Fibroblast of villous mesenchyme (primary cell): ENCODE measurements around the gene DEPDC4. TPM values are rescaled to one million over a fixed set of nuclear protein-coding genes. Genes with fewer than 3 reads are reported as not detected.
A peak's percentile ranks its signal among the peaks of the same experiment; 100 is the strongest.

Source experiments
- DNase-seq: peaks from one replicate; pipeline ENCODE4 v3.0.0-alpha.2; 2010; ENCODE audit warnings: low read depth
- H3K4me3 ChIP-seq: 2 replicates; pipeline ENCODE4 v1.5.1; 2011; ENCODE audit warnings: low read depth, mild to moderate bottlenecking, low read length
- small RNA-seq: library from RNA; depleted of rRNA; stranded (forward); fragments of <200 nt; gene quantifications from one replicate; pipeline ENCODE3, GENCODE V24; 2012
- total RNA-seq: library from RNA; depleted of rRNA; stranded (reverse); fragments of >200 nt; gene quantifications from 2 replicates; pipeline ENCODE4 v1.2.3, GENCODE V29; 2012
- TF ChIP-seq, protein P1 (sequence below): IDR thresholded peaks from 2 replicates; pipeline ENCODE4 v1.5.1; 2012; ENCODE audit warnings: low read depth, mild to moderate bottlenecking, low read length; ENCODE audit not compliant: insufficient read depth

DEPDC4 gene
- total RNA-seq, 1 donor: 1.7 TPM

DNA sequence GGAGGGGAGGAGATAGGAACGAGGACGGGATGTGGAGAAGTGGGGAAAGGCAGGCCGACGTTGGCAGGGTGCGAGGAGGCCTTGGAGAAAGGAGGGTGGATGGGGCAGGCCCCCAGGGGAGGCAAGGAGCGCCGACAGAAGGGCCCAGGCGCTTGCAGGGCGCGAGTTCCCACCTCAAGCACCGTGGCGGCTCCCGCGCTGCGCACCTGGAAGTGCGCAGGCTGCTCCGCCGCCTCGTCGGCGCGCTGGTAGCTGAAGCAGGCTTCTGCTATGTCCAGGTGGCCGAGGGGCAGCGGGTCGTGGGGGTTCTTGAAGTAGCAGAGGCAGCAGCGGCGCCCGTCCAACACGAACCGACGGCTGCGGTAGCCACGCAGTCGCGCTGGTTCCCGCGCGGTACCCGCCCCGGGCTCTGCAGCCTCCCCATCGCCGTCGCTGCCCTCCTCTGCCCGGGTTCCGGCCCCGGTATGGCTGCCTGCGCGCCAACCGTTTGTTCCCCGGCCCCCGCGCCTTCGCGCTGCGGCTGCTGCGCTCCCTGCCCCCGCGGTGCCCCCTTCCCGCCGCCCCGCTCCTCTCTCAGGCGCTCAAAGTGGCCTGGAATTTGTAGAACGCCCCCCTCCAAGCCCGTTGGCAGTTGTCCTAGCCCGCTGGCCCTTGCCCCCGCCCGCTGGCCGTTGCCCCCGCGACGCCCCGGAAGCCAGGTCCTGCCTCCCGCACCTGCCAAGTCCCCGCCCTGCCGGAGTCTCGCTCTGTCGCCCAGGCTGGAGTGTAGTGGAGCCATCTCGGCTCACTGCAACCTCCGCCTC lies 67.3 kb downstream of the DEPDC4 start:
- TF ChIP-seq, protein P1, sequence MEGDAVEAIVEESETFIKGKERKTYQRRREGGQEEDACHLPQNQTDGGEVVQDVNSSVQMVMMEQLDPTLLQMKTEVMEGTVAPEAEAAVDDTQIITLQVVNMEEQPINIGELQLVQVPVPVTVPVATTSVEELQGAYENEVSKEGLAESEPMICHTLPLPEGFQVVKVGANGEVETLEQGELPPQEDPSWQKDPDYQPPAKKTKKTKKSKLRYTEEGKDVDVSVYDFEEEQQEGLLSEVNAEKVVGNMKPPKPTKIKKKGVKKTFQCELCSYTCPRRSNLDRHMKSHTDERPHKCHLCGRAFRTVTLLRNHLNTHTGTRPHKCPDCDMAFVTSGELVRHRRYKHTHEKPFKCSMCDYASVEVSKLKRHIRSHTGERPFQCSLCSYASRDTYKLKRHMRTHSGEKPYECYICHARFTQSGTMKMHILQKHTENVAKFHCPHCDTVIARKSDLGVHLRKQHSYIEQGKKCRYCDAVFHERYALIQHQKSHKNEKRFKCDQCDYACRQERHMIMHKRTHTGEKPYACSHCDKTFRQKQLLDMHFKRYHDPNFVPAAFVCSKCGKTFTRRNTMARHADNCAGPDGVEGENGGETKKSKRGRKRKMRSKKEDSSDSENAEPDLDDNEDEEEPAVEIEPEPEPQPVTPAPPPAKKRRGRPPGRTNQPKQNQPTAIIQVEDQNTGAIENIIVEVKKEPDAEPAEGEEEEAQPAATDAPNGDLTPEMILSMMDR: no peak
- peak overlapping the region; percentile 90 for H3K4me3 ChIP-seq
- no peak for DNase-seq

DNA sequence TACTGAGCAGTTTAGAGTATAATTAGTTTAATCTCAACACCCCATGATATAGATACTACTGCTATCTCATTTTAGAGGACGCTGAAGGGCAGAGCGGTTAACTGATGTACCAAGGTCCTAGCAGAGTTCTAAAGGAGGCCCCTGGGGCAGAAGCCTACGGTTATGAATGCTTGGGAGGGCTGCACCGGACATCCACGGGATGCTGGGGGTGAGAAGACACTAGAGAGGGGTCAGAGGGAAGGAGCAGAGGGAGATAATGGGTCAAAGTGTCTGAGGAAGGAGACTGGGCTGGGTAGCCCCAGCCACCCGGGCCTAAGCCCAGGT lies 67.9 kb downstream of the DEPDC4 start:
- peak overlapping the region; percentile 90 for H3K4me3 ChIP-seq
- DNase-seq: no peak
- TF ChIP-seq, protein P1: no peak

GRCh38 chr12:100197486-100197885 lies 69.4 kb downstream of the DEPDC4 start:
- H3K4me3 ChIP-seq: no peak overlapping the region
- DNase-seq: no peak
- TF ChIP-seq, protein P1: no peak

DNA sequence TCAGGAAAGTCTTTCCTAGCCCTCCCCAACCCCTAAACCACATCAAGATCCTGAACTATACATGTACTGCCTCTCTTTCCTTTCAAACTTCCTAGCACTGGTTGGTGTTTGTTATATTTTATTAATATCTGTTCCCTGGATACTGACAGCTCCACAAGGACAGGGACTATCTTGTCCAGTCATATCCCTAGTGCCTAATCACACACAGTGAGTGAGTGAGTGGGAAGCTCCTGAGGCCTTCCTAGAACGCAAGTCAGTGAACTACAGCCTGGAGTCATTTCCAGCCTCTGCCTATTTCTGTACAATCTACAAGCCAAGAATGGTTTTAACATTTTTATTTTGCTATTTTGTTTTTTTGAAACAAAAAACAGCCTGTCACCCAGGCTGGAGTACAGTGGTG lies 73.8 kb downstream of the DEPDC4 start:
- no peak for DNase-seq
- TF ChIP-seq, protein P1: no peak
- no peak overlapping the region for H3K4me3 ChIP-seq

Small RNA genes within 50 kb of the gene (small RNA-seq; reads per million reads assigned to genes)
- gene RF00019: not detected

Other genes starting within 250 kb of the DEPDC4 start
- 46.1 and 51.8 TPM in 2 replicates for gene BLTP3B, start 124.2 kb downstream of the DEPDC4 start, total RNA-seq
- gene ACTR6, start 66.3 kb downstream of the DEPDC4 start, total RNA-seq: 13.9 and 21.2 TPM in 2 replicates
- gene SCYL2, start 98 bp upstream of the DEPDC4 start, total RNA-seq: 58.6 and 76.0 TPM in 2 replicates
- gene SLC17A8, start 90.0 kb upstream of the DEPDC4 start, total RNA-seq: not detected in 2 replicates
- gene NR1H4, start 206.8 kb upstream of the DEPDC4 start, total RNA-seq: under 0.01 TPM in 1 of 2 replicates, not detected in the other